Hepatocyte (in vitro differentiated cells): Measurements from ENCODE around the gene ATAD3C.

Source experiments
- CTCF ChIP-seq: fragments of 200-600 bp; sonication (generic); IDR thresholded peaks from 2 replicates; pipeline ENCODE4 v1.5.1; 2016; ENCODE audit warnings: antibody characterized with exemption, mild to moderate bottlenecking; ENCODE audit not compliant: poor library complexity
- EZH2 ChIP-seq: fragments of 200-600 bp; sonication (generic); IDR thresholded peaks from 2 replicates; pipeline ENCODE4 v1.6.1; 2016; ENCODE audit warnings: antibody characterized with exemption, mild to moderate bottlenecking, borderline replicate concordance

GRCh38 chr1:1452882-1453281 lies 3.4 kb downstream of the ATAD3C start:
- TF ChIP-seq EZH2 (no peak), CTCF (no peak)
